HepG2 (cell line): ENCODE measurements around the gene BCAR3.

Source experiments
- CREB1 ChIP-seq, 2 experiments: fragments of 450-650 bp in 1 of 2; IDR thresholded peaks; 2 replicates each; pipeline ENCODE4 v1.6.1; 2016 to 2017; ENCODE audit warnings: control low read depth in 1 of 2, mild to moderate bottlenecking in 1 of 2, missing compliant biosample characterization in 1 of 2, missing genetic modification characterization in 1 of 2
- GTF2F1 ChIP-seq: fragments of 150-350 bp; IDR thresholded peaks from 2 replicates; pipeline ENCODE4 v1.6.1; 2014; ENCODE audit warnings: low read length
- HIVEP1 ChIP-seq: sonication (generic); formaldehyde crosslinking; IDR thresholded peaks from 2 replicates; pipeline ENCODE4 v1.4.0; 2020; ENCODE audit warnings: mild to moderate bottlenecking, missing genetic modification reagents
- HMG20A ChIP-seq: IDR thresholded peaks from 2 replicates; pipeline ENCODE4 v1.6.1; 2016; ENCODE audit warnings: borderline replicate concordance
- IKZF1 ChIP-seq: fragments of 450-650 bp; IDR thresholded peaks from 2 replicates; pipeline ENCODE4 v1.7.1; 2016
- JUN ChIP-seq: sonication (generic); formaldehyde crosslinking; IDR thresholded peaks from 2 replicates; pipeline ENCODE4 v1.4.0; 2020; ENCODE audit warnings: mild to moderate bottlenecking, missing genetic modification reagents
- POLR2A ChIP-seq, 2 experiments: IDR thresholded peaks; 2 replicates each; pipeline ENCODE4 v1.6.1; 2011; ENCODE audit warnings: low read depth in 2 of 2, low read length in 2 of 2, mild to moderate bottlenecking in 1 of 2, moderate library complexity in 1 of 2; ENCODE audit not compliant: insufficient read depth in 1 of 2
- RAD21 ChIP-seq: fragments of 450-650 bp; formaldehyde crosslinking; IDR thresholded peaks from 2 replicates; pipeline ENCODE4 v1.5.0; 2020; ENCODE audit warnings: mild to moderate bottlenecking
- XBP1 ChIP-seq: sonication (generic); formaldehyde crosslinking; IDR thresholded peaks from 2 replicates; pipeline ENCODE4 v1.5.0; 2020; ENCODE audit warnings: missing genetic modification reagents
- YY1 ChIP-seq: IDR thresholded peaks from 2 replicates; pipeline ENCODE4 v1.6.1; 2011; ENCODE audit warnings: low read length, low read depth, moderate library complexity, mild to moderate bottlenecking; ENCODE audit not compliant: insufficient read depth, insufficient replicate concordance
- ZC3H13 ChIP-seq: sonication (generic); formaldehyde crosslinking; IDR thresholded peaks from 2 replicates; pipeline ENCODE4 v1.8.1; 2023; ENCODE audit warnings: mild to moderate bottlenecking, missing genetic modification reagents, moderate library complexity
- ZNF143 ChIP-seq: sonication (generic); formaldehyde crosslinking; IDR thresholded peaks from 2 replicates; pipeline ENCODE4 v1.4.0; 2020; ENCODE audit warnings: missing genetic modification reagents
- TF ChIP-seq, protein P1 (sequence below): sonication (generic); formaldehyde crosslinking; IDR thresholded peaks from 2 replicates; pipeline ENCODE4 v1.4.0; 2020; ENCODE audit warnings: missing genetic modification reagents
- TF ChIP-seq, protein P2 (sequence below): sonication (generic); formaldehyde crosslinking; IDR thresholded peaks from 2 replicates; pipeline ENCODE4 v1.5.0; 2020; ENCODE audit warnings: mild to moderate bottlenecking, missing genetic modification reagents, moderate library complexity

DNA sequence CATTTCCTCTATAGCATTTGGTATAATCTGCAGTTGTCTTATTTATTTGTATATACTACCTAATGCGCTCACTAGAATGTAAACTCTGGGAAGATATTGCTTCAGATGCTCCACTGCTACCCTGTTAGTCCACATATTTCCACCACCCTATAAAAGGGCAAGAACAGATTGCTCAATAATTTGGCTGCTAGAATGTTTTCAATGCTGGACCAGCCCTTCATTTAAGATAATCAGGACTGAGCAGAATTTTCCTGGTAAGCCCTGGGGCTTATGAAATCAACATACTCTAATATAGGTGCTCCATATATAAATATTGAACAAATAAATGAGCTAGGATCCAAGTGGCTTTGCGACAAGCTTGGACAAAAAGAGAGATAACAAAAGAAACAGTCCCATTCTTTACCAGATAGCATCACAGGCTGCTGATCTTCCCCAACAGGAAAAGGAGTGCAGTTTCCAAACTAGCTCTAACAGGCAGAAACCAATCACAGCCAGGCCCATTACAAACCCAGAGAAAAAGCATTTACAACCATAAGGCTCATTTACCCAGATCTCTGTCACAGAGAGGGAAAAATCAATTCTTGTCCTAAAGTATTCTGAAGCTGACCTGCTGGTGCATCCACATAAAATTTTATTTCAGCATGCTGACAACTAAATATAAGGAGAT is 8.3 kb downstream of the BCAR3 start:
- TF ChIP-seq, protein P1, sequence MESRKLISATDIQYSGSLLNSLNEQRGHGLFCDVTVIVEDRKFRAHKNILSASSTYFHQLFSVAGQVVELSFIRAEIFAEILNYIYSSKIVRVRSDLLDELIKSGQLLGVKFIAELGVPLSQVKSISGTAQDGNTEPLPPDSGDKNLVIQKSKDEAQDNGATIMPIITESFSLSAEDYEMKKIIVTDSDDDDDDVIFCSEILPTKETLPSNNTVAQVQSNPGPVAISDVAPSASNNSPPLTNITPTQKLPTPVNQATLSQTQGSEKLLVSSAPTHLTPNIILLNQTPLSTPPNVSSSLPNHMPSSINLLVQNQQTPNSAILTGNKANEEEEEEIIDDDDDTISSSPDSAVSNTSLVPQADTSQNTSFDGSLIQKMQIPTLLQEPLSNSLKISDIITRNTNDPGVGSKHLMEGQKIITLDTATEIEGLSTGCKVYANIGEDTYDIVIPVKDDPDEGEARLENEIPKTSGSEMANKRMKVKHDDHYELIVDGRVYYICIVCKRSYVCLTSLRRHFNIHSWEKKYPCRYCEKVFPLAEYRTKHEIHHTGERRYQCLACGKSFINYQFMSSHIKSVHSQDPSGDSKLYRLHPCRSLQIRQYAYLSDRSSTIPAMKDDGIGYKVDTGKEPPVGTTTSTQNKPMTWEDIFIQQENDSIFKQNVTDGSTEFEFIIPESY = no peak
- TF ChIP-seq ZNF143 (CRISPR knock-in tag) (no peak), YY1 (no peak), GTF2F1 (no peak), HIVEP1 (CRISPR knock-in tag) (no peak), HMG20A (CRISPR knock-in tag) (no peak), IKZF1 (no peak), RAD21 (CRISPR knock-in tag) (no peak), XBP1 (CRISPR knock-in tag) (no peak), ZC3H13 (no peak), CREB1 (IDR thresholded peaks at IDR 0.05) (no peak), CREB1 (CRISPR knock-in tag; IDR thresholded peaks at IDR 0.05) (no peak), POLR2A (IDR thresholded peaks at IDR 0.05; ENCODE audit: insufficient read depth in 1 of 2, low read depth in 2 of 2, low read length in 2 of 2) (no peak), JUN (no peak)
- TF ChIP-seq, protein P2, sequence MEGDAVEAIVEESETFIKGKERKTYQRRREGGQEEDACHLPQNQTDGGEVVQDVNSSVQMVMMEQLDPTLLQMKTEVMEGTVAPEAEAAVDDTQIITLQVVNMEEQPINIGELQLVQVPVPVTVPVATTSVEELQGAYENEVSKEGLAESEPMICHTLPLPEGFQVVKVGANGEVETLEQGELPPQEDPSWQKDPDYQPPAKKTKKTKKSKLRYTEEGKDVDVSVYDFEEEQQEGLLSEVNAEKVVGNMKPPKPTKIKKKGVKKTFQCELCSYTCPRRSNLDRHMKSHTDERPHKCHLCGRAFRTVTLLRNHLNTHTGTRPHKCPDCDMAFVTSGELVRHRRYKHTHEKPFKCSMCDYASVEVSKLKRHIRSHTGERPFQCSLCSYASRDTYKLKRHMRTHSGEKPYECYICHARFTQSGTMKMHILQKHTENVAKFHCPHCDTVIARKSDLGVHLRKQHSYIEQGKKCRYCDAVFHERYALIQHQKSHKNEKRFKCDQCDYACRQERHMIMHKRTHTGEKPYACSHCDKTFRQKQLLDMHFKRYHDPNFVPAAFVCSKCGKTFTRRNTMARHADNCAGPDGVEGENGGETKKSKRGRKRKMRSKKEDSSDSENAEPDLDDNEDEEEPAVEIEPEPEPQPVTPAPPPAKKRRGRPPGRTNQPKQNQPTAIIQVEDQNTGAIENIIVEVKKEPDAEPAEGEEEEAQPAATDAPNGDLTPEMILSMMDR (CRISPR knock-in tag) = no peak
